ENCODE data around the gene WSCD2. TPM values are rescaled to one million over a fixed set of nuclear protein-coding genes. Genes with fewer than 3 reads are reported as not detected.

Gene WSCD2
- polyA plus RNA-seq, 1 of the 3 experiments (the other 2 are of a cell fraction): 0.03 TPM

DNA sequence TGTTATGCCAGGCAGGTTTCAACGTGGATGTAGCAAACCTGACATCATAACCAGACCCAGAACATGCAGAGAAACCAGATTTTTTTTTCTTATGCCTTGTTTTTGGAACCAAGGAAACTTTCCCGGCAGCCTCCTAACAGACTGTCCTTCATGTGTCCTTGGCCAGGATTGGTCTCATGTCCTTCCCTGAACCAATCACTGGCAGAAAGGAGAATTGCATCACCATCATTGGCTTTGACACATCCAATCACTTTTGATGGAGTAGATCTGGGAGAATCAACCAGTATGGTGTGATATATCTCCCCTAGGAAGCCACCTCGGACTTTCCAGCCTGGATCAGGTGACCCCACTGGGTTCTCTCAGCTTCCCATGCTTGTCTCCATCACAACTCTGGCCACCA, 25.6 kb upstream of the WSCD2 start:
- Histone ChIP-seq H3K27me3 (ENCODE audit: insufficient read depth) (no peaks in the 10 kb centered on the region), H3K4me3 (ENCODE audit: low read depth in 2 of 2, low read length in 1 of 2) (no peak overlapping the region), H3K36me3 (replicated peaks in 1 of 2; ENCODE audit: control insufficient read depth in 1 of 2, insufficient read depth in 2 of 2, low read length in 1 of 2) (no peaks in the 10 kb centered on the region), H3K4me2 (no peak overlapping the region), H3K9ac (no peak overlapping the region), H3K27ac (ENCODE audit: low read depth in 2 of 2, low read length in 1 of 2) (no peak overlapping the region), H3K4me1 (ENCODE audit: control insufficient read depth in 1 of 2, insufficient read depth in 2 of 2, low read depth in 1 of 2, low read length in 1 of 2) (peaks cover 0 to 12% of the 10 kb centered on the region in 2 experiments; a peak in 2 of 4 replicates), H3F3A (replicated peaks; ENCODE audit: insufficient read depth) (no peaks in the 10 kb centered on the region), H3K79me2 (ENCODE audit: insufficient read depth) (no peaks in the 10 kb centered on the region), H2AFZ (ENCODE audit: low read depth) (no peak overlapping the region), H3K9me3 (no peaks in the 10 kb centered on the region), H4K20me1 (ENCODE audit: insufficient read depth) (no peaks in the 10 kb centered on the region), H3K9me2 (no peaks in the 10 kb centered on the region)
- no peak for DNase-seq
- 29% methylated on average over 3 of the region's 3 CpGs for WGBS (ENCODE audit: low lambda C conversion rate)
- TF ChIP-seq SMC3 (IDR thresholded peaks at IDR 0.05; ENCODE audit: low read depth, low read length) (no peak), RCOR1 (IDR thresholded peaks at IDR 0.05; ENCODE audit: low read length) (no peak), FOXM1 (IDR thresholded peaks at IDR 0.05; ENCODE audit: low read depth) (no peak), RXRA (IDR thresholded peaks at IDR 0.05; ENCODE audit: borderline replicate concordance, low read depth) (no peak), TCF12 (IDR thresholded peaks at IDR 0.05) (no peak), POLR2AphosphoS5 (IDR thresholded peaks at IDR 0.05; ENCODE audit: low read depth, low read length) (no peak)
- CTCF ChIA-PET: interaction anchor here (1.0 to 1.4 kb wide), 2 partner anchors 15 to 26 kb away, joined by 3 read pairs; partner anchors contain the start of gene WSCD2
- POLR2A ChIA-PET: no interaction called here

DNA sequence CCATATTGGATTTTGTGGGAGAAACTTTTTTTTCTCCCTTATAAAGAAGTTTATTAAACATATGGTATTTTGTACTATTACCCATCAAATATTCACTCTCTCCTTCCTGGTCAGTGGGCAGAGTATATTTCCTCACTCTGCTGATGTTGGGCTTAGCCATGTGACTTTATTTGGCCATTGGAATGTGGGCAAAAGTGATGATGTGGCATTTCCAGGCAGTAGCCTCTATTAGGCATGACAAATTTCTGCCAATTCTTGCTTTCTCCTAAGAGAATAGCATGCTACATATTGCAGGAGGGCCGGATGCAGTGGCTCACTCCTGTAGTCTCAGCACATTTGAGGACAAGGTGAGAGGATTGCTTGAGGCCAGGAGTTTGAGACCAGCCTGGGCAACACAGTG, 24.4 kb upstream of the WSCD2 start:
- WGBS (ENCODE audit: low lambda C conversion rate): 20% methylated on average over 1 of the region's 1 CpG
- Histone ChIP-seq H3F3A (replicated peaks; ENCODE audit: insufficient read depth) (no peaks in the 10 kb centered on the region), H3K36me3 (replicated peaks in 1 of 2; ENCODE audit: control insufficient read depth in 1 of 2, insufficient read depth in 2 of 2, low read length in 1 of 2) (no peaks in the 10 kb centered on the region), H3K27me3 (ENCODE audit: insufficient read depth) (no peaks in the 10 kb centered on the region), H3K9ac (no peak overlapping the region), H3K9me3 (no peaks in the 10 kb centered on the region), H3K27ac (ENCODE audit: low read depth in 2 of 2, low read length in 1 of 2) (no peak overlapping the region), H3K4me1 (ENCODE audit: control insufficient read depth in 1 of 2, insufficient read depth in 2 of 2, low read depth in 1 of 2, low read length in 1 of 2) (peaks cover 0 to 12% of the 10 kb centered on the region in 2 experiments; a peak in 2 of 4 replicates), H4K20me1 (ENCODE audit: insufficient read depth) (no peaks in the 10 kb centered on the region), H3K79me2 (ENCODE audit: insufficient read depth) (no peaks in the 10 kb centered on the region), H3K4me2 (no peak overlapping the region), H3K9me2 (no peaks in the 10 kb centered on the region), H3K4me3 (ENCODE audit: low read depth in 2 of 2, low read length in 1 of 2) (no peak overlapping the region), H2AFZ (ENCODE audit: low read depth) (no peak overlapping the region)
- DNase-seq: no peak
- POLR2A ChIA-PET: no interaction called here
- CTCF ChIA-PET: interaction anchor here (1.0 kb wide), 1 partner anchor 25 kb away, joined by 3 read pairs; the partner anchor contains the start of gene WSCD2
- TF ChIP-seq ELF1 (IDR thresholded peaks at IDR 0.05) (no peak), GABPA (IDR thresholded peaks at IDR 0.05; ENCODE audit: low read depth) (no peak), SIN3A (IDR thresholded peaks at IDR 0.05; ENCODE audit: borderline replicate concordance, low read depth, low read length) (no peak), RFX5 (IDR thresholded peaks at IDR 0.05; ENCODE audit: low read length) (no peak), POLR2AphosphoS5 (IDR thresholded peaks at IDR 0.05; ENCODE audit: low read depth, low read length) (no peak)

- H3F3A ChIP-seq (replicated peaks; ENCODE audit: insufficient read depth): no peaks in the 10 kb centered on the region
- no peaks in the 10 kb centered on the region for H3K36me3 ChIP-seq (replicated peaks in 1 of 2; ENCODE audit: control insufficient read depth in 1 of 2, insufficient read depth in 2 of 2, low read length in 1 of 2)
- no peak overlapping the region for H3K9ac ChIP-seq
- CTCF ChIA-PET: interaction anchor here (0.9 kb wide), 1 partner anchor 13 kb away, joined by 3 read pairs; no protein-coding TSS in a partner anchor
- no peaks in the 10 kb centered on the region for H4K20me1 ChIP-seq (ENCODE audit: insufficient read depth)
- H3K9me2 ChIP-seq: no peaks in the 10 kb centered on the region
- H3K9me3 ChIP-seq: no peaks in the 10 kb centered on the region
- TF ChIP-seq CHD2 (IDR thresholded peaks at IDR 0.05; ENCODE audit: low read length, partially characterized antibody) (no peak), FOSL2 (IDR thresholded peaks at IDR 0.05; ENCODE audit: borderline replicate concordance, low read depth) (no peak), RXRA (IDR thresholded peaks at IDR 0.05; ENCODE audit: borderline replicate concordance, low read depth) (no peak), TEAD4 (IDR thresholded peaks at IDR 0.05; ENCODE audit: borderline replicate concordance, insufficient read depth) (no peak), TAF1 (IDR thresholded peaks at IDR 0.05; ENCODE audit: borderline replicate concordance, low read depth, low read length) (no peak), EZH2phosphoT487 (IDR thresholded peaks at IDR 0.05; ENCODE audit: borderline replicate concordance, low read depth) (no peak), EP300 (IDR thresholded peaks at IDR 0.05; ENCODE audit: borderline replicate concordance in 1 of 2, low read depth in 1 of 2, low read length in 1 of 2) (no peak)
- no peak overlapping the region for H3K4me3 ChIP-seq (ENCODE audit: low read depth in 2 of 2, low read length in 1 of 2)
- H3K27ac ChIP-seq (ENCODE audit: low read depth in 2 of 2, low read length in 1 of 2): no peak overlapping the region
- H3K79me2 ChIP-seq (ENCODE audit: insufficient read depth): no peaks in the 10 kb centered on the region
- 30% methylated on average over 1 of the region's 1 CpG for WGBS (ENCODE audit: low lambda C conversion rate)
- no peak for DNase-seq
- peaks cover 0 to 10% of the 10 kb centered on the region in 2 experiments; a peak in 2 of 4 replicates for H3K4me1 ChIP-seq (ENCODE audit: control insufficient read depth in 1 of 2, insufficient read depth in 2 of 2, low read depth in 1 of 2, low read length in 1 of 2)
- H3K4me2 ChIP-seq: no peak overlapping the region
- no peak overlapping the region for H2AFZ ChIP-seq (ENCODE audit: low read depth)
- POLR2A ChIA-PET: no interaction called here
- H3K27me3 ChIP-seq (ENCODE audit: insufficient read depth): no peaks in the 10 kb centered on the region
Measured at GRCh38 chr12:108106599-108106998, 22.5 kb upstream of the WSCD2 start.

Data from SK-N-SH (cell line).